Medulla oblongata (tissue), 1 donor: ENCODE results near the gene TRPV3.
"Not testable (repeated sequence)": the region's sequence is repeated elsewhere in the genome, so short reads cannot be mapped to it uniquely, and the experiment has no call there.

Experiments used
- DNase-seq: peaks from one replicate; pipeline ENCODE4 v3.0.0-alpha.2; 2015; ENCODE audit errors: extremely low spot score

The TRPV3 gene

DNA sequence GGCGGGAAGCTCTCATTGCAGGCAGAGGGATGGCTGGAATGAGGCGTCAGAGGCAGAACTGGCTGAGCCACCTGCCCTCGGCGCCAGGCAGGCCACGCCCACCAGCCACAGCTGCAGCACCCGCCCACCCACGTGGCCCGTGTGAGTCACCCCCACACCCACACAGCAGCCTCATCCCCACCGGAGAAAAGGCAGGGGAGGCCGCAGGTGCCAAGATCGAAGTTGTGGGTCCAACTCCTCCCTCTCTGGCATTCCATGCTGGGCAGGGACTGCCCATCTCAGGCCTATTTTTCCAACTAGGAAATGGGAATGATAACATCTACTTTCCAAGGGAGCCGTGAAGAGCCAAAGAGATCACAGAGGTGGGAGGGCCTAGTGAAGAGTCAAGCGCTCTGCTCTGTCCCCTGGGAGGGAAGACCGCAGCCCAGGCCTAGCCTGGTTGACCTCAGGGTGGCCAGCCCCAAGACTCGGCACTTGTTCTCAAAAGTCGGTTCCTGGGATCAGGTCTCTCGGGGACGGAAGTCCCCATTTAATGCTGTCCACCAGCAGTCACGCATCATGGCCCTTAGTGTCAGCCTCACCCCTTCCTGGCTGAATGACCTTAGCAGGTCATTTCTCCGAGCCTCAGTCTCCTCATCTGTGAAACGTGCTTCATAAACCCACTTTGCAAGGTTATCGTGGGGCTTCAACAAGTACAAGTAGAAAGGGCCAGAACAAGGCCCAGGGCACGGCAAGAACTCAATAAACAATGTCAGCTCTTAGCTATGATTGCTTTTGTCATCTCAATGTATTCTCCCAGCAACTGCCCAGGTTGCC lies at the start of gene TRPV3:
TRPV3 (minus strand) TSS at position 45 of the 816 bp plus-strand sequence. CDS start 2,962 bp downstream, outside the sequence.
- no peak for DNase-seq

GRCh38 chr17:3603870-3604259 lies 46.3 kb upstream of the TRPV3 start:
- no peak for DNase-seq

- no peak for DNase-seq
Measured at GRCh38 chr17:3603119-3603869, 45.7 kb upstream of the TRPV3 start.

DNA sequence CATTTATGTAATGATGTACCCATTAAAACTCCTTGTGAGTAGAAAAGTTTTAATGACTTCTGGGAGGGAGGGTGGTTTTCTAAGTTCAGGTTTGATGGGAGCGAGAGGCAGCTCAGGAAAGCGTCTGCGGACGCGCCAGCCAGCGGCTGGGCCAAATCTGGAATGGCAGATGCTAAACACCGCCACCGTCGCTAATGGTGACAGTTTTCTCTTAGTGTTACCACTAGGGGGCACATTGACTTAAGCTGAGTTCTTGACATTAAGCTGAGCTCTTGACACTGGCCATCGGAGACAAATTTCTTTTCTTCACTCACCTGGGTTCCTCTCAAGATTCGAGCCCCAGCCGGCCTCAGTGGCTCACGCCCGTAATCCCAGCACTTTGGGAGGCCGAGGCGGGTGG lies 44.9 kb upstream of the TRPV3 start:
- DNase-seq: no peak

- no peak for DNase-seq
Measured at GRCh38 chr17:3600529-3601205, 43.1 kb upstream of the TRPV3 start.

DNA sequence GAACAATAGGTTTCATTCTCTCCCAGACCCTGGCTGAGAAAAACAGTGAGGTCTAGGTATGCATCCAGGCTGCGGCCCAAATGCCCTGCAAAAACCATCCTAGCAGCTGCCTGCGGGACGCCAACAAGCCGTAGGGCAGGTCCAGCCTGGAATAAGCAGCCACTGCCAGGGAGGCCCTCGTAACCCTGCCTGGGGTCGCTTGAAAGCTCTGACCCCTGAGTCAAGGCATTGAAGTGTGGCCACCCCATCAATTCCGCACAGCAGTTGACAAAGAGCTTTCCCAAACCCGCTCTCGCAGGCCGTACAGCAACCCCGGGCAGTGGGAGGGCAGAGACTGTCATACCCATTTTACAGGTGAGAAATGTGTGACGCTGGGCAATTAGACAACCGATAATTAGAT lies 40.5 kb upstream of the TRPV3 start:
- no peak for DNase-seq

GRCh38 chr17:3596804-3597464 lies 39.3 kb upstream of the TRPV3 start:
- DNase-seq: no peak

DNA sequence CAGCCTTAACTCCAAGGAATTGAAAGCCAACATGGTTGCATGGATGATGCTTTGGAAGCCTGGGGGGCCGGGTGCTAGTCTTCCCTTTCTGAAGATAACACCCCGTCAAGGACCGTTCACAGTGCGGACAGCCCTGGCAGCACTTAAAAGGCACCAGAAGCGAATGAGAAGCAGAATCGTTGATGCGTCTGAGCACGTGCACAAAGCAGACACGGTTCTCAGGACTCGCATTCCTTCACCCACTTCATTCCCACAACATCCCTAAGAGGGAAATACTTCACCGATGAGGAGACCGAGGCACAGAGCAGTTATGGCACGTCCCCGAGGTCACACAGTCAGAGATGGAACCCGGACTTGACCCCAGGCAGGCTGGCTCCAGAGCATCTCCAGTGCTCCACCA lies 37.4 kb upstream of the TRPV3 start:
- DNase-seq: no peak

DNA sequence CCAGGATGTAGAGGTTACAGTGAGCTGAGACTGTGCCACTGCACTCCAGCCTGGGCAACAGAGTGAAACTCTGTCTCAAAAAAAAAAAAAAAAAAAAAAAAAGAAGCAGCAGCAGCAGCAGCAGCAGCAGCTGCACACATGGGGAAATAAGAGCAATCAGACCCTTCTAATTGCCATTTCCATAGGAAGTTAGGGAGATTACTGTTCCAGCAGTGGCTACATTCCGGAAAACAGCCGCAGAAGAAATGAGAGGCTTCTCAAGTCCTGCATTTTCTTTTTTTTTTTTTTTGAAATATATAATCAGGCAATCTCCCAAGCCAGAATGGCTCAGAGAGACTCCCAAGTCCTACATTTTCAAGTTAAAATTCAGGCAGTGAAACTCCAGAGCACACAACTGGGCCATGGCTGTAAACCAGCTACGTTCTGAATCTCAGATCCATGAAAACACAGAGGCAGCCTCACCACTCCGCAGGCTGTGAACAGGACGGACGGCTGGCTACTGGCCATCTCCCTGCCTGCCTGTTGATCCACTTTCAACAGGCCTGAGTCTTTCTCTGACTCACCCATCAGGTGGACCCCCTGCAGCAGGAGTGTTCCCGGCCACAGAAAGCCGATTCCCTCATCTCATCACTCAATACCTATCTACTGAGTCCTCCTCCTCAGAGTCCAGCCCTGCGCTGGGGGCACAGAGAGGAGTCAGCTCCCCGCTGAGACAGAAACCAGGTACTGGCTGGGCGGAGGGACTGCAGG lies 36.6 kb upstream of the TRPV3 start:
- peak; percentile 68 for DNase-seq

GRCh38 chr17:3593384-3593783 lies 35.8 kb upstream of the TRPV3 start:
- no peak for DNase-seq

DNA sequence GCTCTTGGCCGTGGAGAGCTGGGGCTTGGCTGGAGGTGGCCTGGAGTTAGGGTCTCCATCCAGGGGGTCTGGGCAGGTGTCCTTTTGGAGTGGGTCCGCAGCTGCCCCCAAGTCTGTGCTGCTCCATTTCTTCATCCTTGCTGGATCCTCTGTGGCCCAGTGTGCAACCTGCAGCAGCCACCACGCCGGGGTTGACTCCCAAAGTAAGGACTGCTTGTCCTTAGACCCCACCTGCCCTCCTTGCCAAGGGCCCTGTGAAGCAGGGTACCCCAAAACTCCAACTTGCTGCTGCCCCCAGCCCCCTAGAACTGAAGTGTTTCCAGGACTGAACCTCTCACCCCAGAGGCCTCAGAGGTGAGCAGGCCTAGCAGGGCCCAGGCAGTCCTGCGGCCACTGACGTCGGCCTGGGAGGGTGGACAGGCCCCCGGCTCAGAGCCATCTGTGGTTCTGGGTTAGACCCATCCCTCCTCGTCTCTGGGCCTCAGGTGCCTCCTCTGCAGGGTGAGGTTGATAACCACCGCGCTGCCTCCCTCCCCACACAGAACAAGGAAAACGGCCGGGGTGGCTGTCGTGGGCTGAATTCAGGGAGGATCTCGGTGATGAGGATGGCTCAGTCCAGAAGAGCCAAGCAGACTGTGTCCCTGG lies 34.7 kb upstream of the TRPV3 start:
- DNase-seq: no peak

DNA sequence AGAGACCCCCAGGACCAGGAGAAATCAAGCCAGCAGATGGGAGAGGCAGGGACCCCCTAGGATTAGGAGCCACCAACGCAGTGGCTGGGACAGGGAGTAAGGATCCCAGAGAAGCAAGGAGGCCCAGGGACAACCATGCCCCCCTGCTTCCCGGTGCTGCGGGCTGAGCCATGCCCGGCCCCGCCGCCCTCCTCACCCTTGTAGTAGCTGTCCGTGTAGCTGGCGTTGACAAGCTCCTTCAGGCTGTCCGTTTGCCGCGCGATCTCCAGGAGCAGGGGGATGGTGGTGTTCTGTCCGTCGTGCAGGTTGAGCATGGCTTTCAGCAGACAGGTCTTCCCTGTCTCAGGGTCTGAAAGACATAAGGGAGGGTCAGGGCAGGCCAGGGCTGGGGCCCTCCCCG lies 33.2 kb upstream of the TRPV3 start:
- no peak for DNase-seq

DNA sequence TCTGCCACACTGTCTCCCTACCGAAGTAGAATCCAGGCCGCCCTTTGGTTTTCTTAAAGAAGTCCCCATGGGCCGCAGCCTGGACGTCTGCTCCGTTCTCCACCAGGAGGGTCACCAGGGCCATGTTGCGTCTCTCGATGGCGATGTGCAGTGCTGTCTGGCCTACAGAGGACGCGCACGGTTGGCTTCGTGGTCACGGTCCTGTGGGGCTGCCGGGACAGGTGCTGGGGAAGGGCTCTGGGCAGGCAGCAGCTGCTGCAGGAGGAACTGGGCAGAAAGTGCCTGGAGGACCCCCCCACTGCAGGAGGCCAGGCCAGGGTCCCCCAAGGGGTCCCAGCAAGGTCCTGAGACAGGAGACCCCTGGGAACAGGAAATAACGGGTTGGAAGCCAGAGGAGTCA lies 32.6 kb upstream of the TRPV3 start:
- DNase-seq: no peak

DNA sequence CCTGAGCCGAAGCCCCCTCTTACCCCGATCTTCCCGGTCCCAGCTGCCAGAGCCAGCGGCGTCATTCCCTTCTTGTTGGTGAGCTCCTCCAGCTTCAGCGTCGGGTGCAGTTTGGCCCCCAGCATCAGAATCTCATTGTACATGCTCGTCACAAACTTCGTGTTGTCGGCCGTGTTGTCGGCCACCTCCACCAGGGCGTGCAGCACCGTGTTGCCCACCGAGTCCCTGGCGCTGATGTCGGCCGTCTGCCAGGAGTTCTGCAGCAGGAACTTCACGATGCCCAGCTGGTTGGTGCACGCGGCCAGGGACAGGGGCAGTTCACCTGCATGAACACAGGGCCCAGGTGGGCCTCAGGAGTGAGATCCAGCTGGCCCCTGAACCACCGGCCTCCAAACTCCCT lies 32.2 kb upstream of the TRPV3 start:
- no peak for DNase-seq

GRCh38 chr17:3585826-3586225 lies 28.2 kb upstream of the TRPV3 start:
- no peak for DNase-seq

GRCh38 chr17:3583456-3583855 lies 25.8 kb upstream of the TRPV3 start:
- DNase-seq: no peak

DNA sequence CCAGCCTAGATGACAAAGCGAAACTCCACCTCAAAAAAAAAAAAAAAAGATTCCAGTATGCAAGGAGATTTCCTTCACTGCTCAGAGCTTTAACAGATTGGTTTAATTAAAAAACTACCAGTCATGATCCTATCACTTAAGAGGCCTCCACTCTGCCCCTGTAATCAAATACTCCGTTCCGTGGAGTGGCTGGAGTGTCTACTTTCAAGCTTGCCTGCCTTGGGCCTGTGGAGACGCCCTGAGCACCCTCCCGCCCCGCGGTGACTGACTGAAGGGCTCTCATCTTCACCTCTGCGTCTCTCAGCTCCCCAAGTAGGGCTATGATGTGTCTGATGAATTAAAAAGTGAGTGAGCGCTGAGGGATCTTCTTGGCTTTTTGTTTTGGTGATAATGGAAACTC lies 25.3 kb upstream of the TRPV3 start:
- no peak for DNase-seq

DNA sequence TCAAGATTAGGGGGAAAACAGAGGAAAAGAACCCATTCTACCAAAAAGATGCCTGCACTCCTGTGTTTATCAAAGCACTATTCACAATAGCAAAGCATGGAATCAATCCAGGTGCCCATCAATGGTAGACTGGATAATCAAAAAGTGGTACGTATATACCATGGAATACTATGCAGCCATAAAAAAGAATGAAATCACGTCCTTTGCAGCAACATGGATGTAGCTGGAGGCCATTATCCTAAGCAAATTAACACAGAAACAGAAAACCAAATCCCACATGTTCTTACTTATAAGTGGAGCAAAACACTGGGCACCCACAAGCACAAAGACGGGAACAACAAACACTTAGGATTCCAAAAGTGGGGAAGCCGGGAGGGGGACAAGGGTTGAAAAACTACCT lies 21.1 kb upstream of the TRPV3 start:
- DNase-seq: not testable (repeated sequence)

- no peak for DNase-seq
Measured at GRCh38 chr17:3576970-3577369, 19.4 kb upstream of the TRPV3 start.

GRCh38 chr17:3575511-3575910 lies 17.9 kb upstream of the TRPV3 start:
- DNase-seq: no peak

DNA sequence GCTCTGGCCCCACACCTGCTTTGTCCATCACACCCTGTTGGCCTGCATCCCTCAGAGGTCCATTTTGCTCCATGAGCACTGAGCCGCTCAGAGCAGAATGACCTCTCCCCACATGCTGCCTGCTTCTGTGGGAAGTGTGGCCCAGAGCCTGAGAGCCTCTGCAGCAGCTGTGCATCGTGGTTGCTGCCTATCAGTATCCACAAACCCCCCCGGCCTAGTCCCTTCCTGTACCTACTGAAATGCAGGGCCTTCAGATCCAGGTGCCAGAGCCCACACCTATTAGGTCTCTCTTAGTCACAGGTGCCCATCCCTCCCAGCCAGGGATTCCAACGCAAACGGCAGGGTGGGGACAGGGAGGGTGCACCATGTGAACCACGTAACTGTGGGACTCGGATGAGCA lies 16.6 kb upstream of the TRPV3 start:
- DNase-seq: no peak
